ENCODE measurements around the gene CKAP4. TPM values are rescaled to one million over a fixed set of nuclear protein-coding genes. Genes with fewer than 3 reads are reported as not detected.

Gene CKAP4
- total and polyA plus RNA-seq, 2 of the 13 experiments (the other 11 are each of a cell fraction or from before 2014, with no cell fraction given) = 39.2 to 70.2 TPM

- TF ChIP-seq ZNF12 (CRISPR knock-in tag; IDR thresholded peaks at IDR 0.05) = peak; percentile 46; the same call in 1 of the 2 replicates
- peak; percentile 43; the same call in 1 of the 2 replicates for TF ChIP-seq HMG20B (CRISPR knock-in tag; conservative IDR thresholded peaks at IDR 0.05)
- TF ChIP-seq FOSL2 (CRISPR knock-in tag; IDR thresholded peaks at IDR 0.05) = peak; percentile 100
- no peak for TF ChIP-seq ZBTB40 (IDR thresholded peaks at IDR 0.05)
- no peak for TF ChIP-seq ZBTB40 (CRISPR knock-in tag; IDR thresholded peaks at IDR 0.05)
- TF ChIP-seq SP2 (CRISPR knock-in tag; IDR thresholded peaks at IDR 0.05) = no peak
- TF ChIP-seq ZBTB1 (CRISPR knock-in tag; IDR thresholded peaks at IDR 0.05; ENCODE audit: borderline replicate concordance) = no peak
- TF ChIP-seq DPF2 (CRISPR knock-in tag; IDR thresholded peaks at IDR 0.05; ENCODE audit: borderline replicate concordance, low read depth) = peak; percentile 76; the same call in 1 of the 2 replicates
- no peak for TF ChIP-seq ZSCAN29 (CRISPR knock-in tag; conservative IDR thresholded peaks at IDR 0.05)
- no peak for TF ChIP-seq PLSCR1 (CRISPR knock-in tag; IDR thresholded peaks at IDR 0.05; ENCODE audit: borderline replicate concordance)
- no peak for TF ChIP-seq FIP1L1 (IDR thresholded peaks at IDR 0.05; ENCODE audit: borderline replicate concordance, insufficient read depth, low read depth, low read length)
- no peak for TF ChIP-seq SIN3B (IDR thresholded peaks at IDR 0.05; ENCODE audit: low read length)
- no peak for TF ChIP-seq ZNF878 (CRISPR knock-in tag; IDR thresholded peaks at IDR 0.05)
- peak; percentile 95 for TF ChIP-seq ATF3 (CRISPR knock-in tag; IDR thresholded peaks at IDR 0.05)
- no peak for TF ChIP-seq GTF2F1 (IDR thresholded peaks at IDR 0.05; ENCODE audit: low read length)
- no peak for TF ChIP-seq GLMP (CRISPR knock-in tag; IDR thresholded peaks at IDR 0.05; ENCODE audit: borderline replicate concordance)
- TF ChIP-seq SIN3A (IDR thresholded peaks at IDR 0.05; ENCODE audit: borderline replicate concordance, low read depth, low read length) = no peak
- no peak for TF ChIP-seq PCBP2 (optimal IDR thresholded peaks at IDR 0.05; ENCODE audit: low read depth, low read length, poor library complexity, severe bottlenecking)
- TF ChIP-seq SMAD3 (CRISPR knock-in tag; IDR thresholded peaks at IDR 0.05) = 0 out of 2 replicates have a peak, but pooled peaks have one; percentile 16
Measured at GRCh38 chr12:106288494-106289195, 40.8 kb upstream of the CKAP4 start (continued).

Data from HepG2 (cell line).